GM19193 (cell line): ENCODE measurements around the gene SLC17A9.

Experiments
- POLR2A ChIP-seq: IDR thresholded peaks from 4 replicates; pipeline ENCODE4 v1.6.1; 2011; ENCODE audit not compliant: insufficient read depth, insufficient read length; ENCODE audit errors: extremely low read depth

Gene SLC17A9

GRCh38 chr20:63014287-63014686 lies 61.8 kb downstream of the SLC17A9 start:
- no peak for TF ChIP-seq POLR2A

DNA sequence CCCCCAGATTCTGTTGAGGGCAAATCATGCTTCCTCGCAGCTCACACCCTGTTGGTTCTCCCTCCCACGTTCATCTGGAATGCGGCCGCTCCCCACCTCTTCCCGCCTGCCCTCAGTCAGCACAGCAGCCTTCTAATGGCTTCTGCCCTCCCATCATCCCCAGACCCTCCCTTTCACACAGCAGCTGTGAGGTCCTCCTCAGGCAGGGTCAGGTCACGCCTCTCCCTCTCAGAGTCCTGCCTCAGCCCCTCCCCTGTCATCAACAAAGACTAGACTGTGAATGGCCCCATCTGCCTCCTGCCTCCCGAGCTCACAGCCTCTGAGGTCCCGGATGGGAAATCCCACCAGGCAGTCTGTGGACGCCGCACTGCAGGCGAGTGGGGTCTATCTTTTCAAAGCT lies 62.2 kb downstream of the SLC17A9 start:
- no peak for TF ChIP-seq POLR2A

- TF ChIP-seq POLR2A = no peak
Measured at GRCh38 chr20:63015147-63015661, 62.7 kb downstream of the SLC17A9 start.

DNA sequence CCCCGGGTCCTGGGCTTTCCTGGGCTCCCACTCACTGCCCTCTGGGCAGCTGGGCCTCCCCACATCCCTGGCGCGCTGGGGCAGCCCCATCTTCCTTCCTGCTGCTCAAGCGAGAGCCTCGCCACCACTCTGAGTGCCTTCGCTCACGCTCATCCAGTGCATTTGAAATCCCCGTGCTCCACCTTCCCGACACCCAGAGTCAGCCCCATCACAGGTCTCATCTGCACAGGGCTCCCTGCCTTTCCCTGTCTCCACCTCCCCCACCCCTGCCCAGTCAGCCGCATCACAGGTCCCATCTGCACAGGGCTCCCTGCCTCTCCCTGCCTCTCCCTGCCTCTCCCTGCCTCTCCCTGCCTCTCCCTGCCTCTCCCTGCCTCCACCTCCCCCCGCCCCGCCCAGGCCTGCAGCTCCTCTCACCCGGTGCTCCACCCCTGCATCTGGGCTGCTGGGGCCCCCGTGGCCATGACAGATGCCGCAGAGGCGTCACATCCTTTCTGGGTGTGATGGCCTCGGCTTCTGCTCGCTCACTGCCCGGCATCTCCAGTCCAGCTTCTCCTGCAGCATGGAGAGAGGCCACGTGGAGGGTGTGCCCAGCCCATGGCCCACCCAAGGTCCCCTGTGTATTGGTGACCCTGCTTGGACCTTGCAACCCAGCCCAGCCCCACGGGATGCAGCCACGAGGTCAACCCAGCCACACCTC lies 63.3 kb downstream of the SLC17A9 start:
- TF ChIP-seq POLR2A = no peak

DNA sequence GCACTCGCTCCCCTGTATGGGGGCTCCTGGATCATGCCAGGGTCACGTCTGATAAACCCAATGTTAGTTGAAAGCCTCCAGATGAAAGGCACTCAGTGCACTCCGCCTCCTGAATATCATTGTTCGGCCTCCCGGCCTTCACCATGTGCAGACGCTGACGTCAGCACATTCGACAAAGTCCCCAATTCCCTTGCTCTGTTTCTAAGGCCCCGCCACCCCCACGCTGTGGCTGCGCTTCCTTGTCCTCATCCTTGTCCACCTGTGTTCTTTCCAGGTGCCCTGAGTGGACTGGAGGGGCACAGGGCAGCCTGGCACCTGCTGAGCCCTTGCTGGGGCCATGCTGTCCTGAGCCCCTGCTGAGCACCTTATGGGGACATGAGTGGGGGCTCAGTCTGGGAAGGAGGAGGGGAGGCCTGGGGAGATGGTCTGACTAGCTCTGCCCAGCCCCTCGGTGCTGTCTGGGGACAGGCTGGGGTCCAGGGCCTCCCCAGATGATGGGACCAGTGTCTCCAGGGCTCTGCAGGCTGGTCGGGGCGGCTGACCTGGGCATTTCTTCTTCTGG lies 64.1 kb downstream of the SLC17A9 start:
- no peak for TF ChIP-seq POLR2A

DNA sequence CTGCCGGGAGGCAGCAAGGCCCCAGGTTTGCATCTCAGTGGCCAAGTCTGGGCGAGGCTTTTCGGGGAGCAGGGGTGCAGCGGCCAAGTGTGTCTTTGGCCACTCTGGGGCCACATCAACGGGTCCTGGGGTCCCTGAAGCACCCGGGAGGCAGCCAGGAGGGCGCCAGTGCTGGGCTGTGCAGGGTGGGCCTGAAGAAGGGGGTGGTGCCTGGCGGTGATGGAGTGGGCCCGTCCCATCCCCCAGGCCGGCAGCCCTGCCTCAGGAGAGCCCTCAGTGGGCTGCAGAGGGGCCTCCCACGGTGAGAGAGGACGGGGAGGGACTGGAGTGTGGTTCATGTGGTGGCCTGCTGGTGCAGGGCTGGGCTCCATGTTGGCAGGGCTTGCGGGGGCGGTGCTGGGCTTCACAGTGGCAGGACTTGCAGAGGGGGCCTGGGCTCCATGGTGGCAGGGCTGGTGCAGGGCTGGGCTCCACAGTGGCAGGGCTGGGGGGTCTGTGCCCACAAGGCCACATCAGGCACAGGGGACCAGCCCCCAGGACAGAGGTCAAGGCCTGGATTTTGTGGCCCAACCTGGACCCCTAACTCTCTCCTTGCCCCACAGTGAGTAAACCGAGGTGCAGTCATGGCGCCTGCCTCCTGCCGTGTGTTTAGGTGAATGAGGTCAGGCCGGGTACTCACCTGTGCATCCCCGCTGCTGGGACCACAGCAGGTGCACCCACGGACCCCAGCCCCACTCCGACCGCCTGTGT lies 64.7 kb downstream of the SLC17A9 start:
- no peak for TF ChIP-seq POLR2A

GRCh38 chr20:63017826-63018411 lies 65.4 kb downstream of the SLC17A9 start:
- no peak for TF ChIP-seq POLR2A
